ENCODE measurements around the gene COL26A1. TPM values are rescaled to one million over a fixed set of nuclear protein-coding genes. Genes with fewer than 3 reads are reported as not detected.

COL26A1 gene
- total RNA-seq, 1 experiment from 2014 or later = 0.20 TPM

DNA sequence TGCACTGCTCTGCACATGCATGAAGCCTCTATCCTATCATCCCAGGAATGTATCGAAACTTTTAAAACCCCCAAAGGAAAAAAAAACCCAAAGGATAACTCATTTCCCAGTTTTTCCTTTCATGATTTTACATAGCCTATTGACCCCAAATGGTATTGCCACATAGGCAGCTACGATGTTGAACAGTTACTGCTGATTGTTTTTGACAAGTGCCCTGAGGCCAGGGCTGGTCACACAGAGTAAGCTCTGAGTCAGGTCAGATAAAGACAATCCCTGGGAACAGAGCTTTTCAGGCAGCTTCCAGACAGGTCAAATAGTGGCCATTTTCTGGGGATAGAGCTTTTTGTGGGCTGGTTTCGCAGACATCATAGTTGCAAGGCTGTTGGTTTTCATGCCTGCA is 214.3 kb downstream of the COL26A1 start:
- DNase-seq = no peak

GRCh38 chr7:101578552-101578951 is 215.9 kb downstream of the COL26A1 start:
- Histone ChIP-seq H3K4me1 (replicated peaks; ENCODE audit: insufficient read depth) (no peaks in the 10 kb centered on the region), H4K20me1 (ENCODE audit: insufficient read depth) (no peaks in the 10 kb centered on the region), H3K9me3 (ENCODE audit: insufficient read depth, low read depth) (peaks cover 4% of the 10 kb centered on the region; the same call in 1 of the 2 replicates), H3K27ac (no peak overlapping the region), H3K79me2 (ENCODE audit: low read depth) (no peaks in the 10 kb centered on the region), H3F3A (ENCODE audit: insufficient read depth, low read depth) (no peaks in the 10 kb centered on the region; the same call in 1 of the 2 replicates), H3K4me3 (no peak overlapping the region), H2AFZ (no peak overlapping the region), H3K27me3 (ENCODE audit: insufficient read depth, low read depth) (0 out of 2 replicates have a peak, but pooled peaks cover 16% of the 10 kb centered on the region), H3K36me3 (ENCODE audit: low read depth) (no peaks in the 10 kb centered on the region), H3K4me2 (no peak overlapping the region), H3K9me2 (ENCODE audit: insufficient read depth) (no peaks in the 10 kb centered on the region)
- TF ChIP-seq EZH2 (IDR thresholded peaks at IDR 0.05; ENCODE audit: low read depth) = no peak
- no peak for TF ChIP-seq CTCF (conservative IDR thresholded peaks at IDR 0.05)
- CTCF ChIA-PET = no interaction called here
- no TSS peak for BruUV-seq (replicated peaks)
- DNase-seq = no peak
- POLR2A ChIA-PET (ENCODE audit: unreplicated experiment) = no interaction called here
- intact Hi-C loops (cut with micrococcal nuclease; ENCODE audit: unreplicated experiment) = no loop called here

More for the DNA sequence above, 214.3 kb downstream of the COL26A1 start:
- POLR2A ChIA-PET (ENCODE audit: unreplicated experiment) = interaction anchor here (0.6 kb wide), 1 partner anchor 121 kb away, joined by 4 read pairs; no protein-coding TSS in a partner anchor
- Histone ChIP-seq H3K4me3 (no peak overlapping the region), H3K27ac (no peak overlapping the region), H2AFZ (no peak overlapping the region), H3K9me3 (ENCODE audit: insufficient read depth, low read depth) (peaks cover 4% of the 10 kb centered on the region; the same call in 1 of the 2 replicates), H3K36me3 (ENCODE audit: low read depth) (no peaks in the 10 kb centered on the region), H3K4me1 (replicated peaks; ENCODE audit: insufficient read depth) (no peaks in the 10 kb centered on the region), H3F3A (ENCODE audit: insufficient read depth, low read depth) (no peaks in the 10 kb centered on the region; the same call in 1 of the 2 replicates), H4K20me1 (ENCODE audit: insufficient read depth) (no peaks in the 10 kb centered on the region), H3K9me2 (ENCODE audit: insufficient read depth) (no peaks in the 10 kb centered on the region), H3K27me3 (ENCODE audit: insufficient read depth, low read depth) (0 out of 2 replicates have a peak, but pooled peaks cover 3% of the 10 kb centered on the region), H3K4me2 (no peak overlapping the region), H3K79me2 (ENCODE audit: low read depth) (no peaks in the 10 kb centered on the region)
- no TSS peak for BruUV-seq (replicated peaks)
- CTCF ChIA-PET = interaction anchor here (0.6 kb wide), 1 partner anchor 191 kb away, joined by 4 read pairs; no protein-coding TSS in a partner anchor
- intact Hi-C loops (cut with micrococcal nuclease; ENCODE audit: unreplicated experiment) = no loop called here
- TF ChIP-seq EZH2 (IDR thresholded peaks at IDR 0.05; ENCODE audit: low read depth) = no peak
- TF ChIP-seq CTCF (conservative IDR thresholded peaks at IDR 0.05) = no peak

DNA sequence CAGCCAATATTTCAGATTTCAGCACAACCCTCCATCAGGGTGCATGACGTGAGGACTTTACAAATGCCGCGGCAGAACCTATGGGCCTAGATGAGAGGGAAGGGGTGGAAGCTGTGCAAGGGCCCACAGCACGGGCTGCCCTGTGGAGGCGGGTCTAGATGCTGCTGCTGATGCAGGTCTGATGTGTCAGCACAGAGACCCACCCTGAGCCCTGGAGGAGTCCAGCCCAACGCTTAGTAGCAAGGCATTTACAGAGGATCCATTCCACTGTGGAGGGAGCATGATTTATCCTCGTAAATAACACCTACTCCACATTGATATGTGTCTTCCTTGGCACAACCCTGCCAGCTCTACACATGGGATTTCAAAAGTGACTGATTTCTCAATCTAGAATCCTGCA is 217.9 kb downstream of the COL26A1 start:
- Histone ChIP-seq H3K27ac (no peak overlapping the region), H4K20me1 (ENCODE audit: insufficient read depth) (no peaks in the 10 kb centered on the region), H3K9me2 (ENCODE audit: insufficient read depth) (no peaks in the 10 kb centered on the region), H3K79me2 (ENCODE audit: low read depth) (no peaks in the 10 kb centered on the region), H3K4me3 (no peak overlapping the region), H3K27me3 (ENCODE audit: insufficient read depth, low read depth) (0 out of 2 replicates have a peak, but pooled peaks cover 18% of the 10 kb centered on the region), H3K4me2 (no peak overlapping the region), H3K36me3 (ENCODE audit: low read depth) (no peaks in the 10 kb centered on the region), H2AFZ (no peak overlapping the region), H3K4me1 (replicated peaks; ENCODE audit: insufficient read depth) (peaks cover 7% of the 10 kb centered on the region; the same call in 1 of the 2 replicates), H3K9me3 (ENCODE audit: insufficient read depth, low read depth) (peaks cover 4% of the 10 kb centered on the region; the same call in 1 of the 2 replicates), H3F3A (ENCODE audit: insufficient read depth, low read depth) (no peaks in the 10 kb centered on the region; the same call in 1 of the 2 replicates)
- DNase-seq = no peak
- no TSS peak for BruUV-seq (replicated peaks)
- intact Hi-C loops (cut with micrococcal nuclease; ENCODE audit: unreplicated experiment) = no loop called here
- ChIA-PET POLR2A (ENCODE audit: unreplicated experiment) (no interaction called here), CTCF (no interaction called here)
- no peak for TF ChIP-seq EZH2 (IDR thresholded peaks at IDR 0.05; ENCODE audit: low read depth)
- TF ChIP-seq CTCF (conservative IDR thresholded peaks at IDR 0.05) = no peak

All from PC-9 (cell line).